ENCODE data around the gene ARHGEF10L.

ARHGEF10L gene

GRCh38 chr1:17521946-17522612 is 17.4 kb upstream of the ARHGEF10L start:
- DNase-seq, result no peak

DNA sequence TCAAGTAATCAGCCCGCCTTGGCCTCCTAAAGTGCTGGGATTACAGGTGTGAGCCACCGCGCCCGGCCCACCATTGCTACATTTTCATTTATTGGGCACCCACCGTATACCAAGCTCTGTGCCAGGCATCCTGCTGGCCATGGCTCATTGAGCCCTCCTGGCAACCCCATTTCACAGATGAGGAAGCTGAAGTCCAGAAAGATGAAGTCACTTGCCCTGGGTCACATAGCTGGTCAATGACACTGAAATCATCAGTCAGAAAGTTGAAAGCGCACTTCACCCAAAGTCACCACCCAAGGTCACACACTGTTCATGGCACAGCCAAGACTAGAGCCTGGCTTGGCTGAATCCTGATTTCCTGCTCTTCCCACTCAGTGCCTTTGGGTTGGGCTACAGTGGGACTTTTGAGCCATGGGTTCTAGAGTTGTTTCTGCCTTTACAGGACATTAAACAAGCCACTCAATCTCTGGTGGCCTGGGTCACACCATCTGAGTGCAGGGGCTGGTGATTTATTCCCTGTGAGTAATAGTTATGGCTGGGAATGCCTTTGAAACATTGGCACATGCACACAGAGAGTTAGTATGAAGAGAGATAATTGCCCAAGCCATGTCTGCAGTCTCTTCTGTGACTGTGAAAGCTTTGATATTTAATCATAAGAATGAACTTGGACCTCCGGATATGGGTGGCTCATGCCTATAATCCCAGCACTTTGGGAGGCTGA is 16.0 kb upstream of the ARHGEF10L start:
- no peak for DNase-seq

DNA sequence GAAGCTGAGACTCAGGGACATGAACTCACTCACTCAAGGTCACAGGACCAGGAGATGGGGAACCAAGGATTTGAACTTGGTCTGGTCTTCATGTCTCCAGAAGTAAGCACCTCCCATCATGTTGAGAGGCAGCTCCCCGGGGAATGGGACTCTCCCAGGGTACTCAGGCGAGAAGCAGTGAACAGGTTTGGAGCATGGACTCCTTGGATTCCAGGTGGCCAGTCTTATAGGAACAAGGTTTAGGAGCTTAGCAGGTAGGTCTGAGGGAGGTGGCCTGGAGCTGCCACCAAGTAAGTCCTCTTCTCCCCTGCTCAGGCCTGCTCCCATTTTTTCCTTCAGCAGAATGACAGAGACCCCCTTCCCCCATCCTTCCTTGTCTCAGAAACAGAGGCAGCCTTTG is 14.9 kb upstream of the ARHGEF10L start:
- DNase-seq, result no peak

- DNase-seq, result no peak
Observed at GRCh38 chr1:17525996-17526686, 13.4 kb upstream of the ARHGEF10L start.

GRCh38 chr1:17527036-17527914 is 12.2 kb upstream of the ARHGEF10L start:
- no peak for DNase-seq

DNA sequence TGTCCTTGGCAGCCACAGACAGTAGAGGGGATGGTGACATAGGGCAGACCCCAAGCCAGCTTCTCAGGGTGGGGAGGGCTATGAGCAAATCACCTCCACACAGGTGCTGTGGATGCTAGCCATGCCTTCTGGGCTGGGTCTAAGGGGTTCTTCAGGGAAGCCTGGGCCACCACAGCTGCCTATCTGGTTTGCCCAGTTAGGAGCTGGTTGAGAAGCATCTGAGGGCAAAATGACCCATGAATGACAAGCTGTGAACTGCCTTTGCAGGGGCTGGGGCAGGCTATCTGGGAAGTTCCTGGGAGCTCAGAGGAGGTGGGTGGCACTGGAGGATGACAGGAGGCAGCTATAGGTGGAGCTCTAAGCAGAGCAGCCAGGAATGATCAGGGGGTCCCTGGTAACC is 10.1 kb upstream of the ARHGEF10L start:
- no peak for DNase-seq

- DNase-seq, result no peak
Observed at GRCh38 chr1:17531343-17531681, 8.2 kb upstream of the ARHGEF10L start.

DNA sequence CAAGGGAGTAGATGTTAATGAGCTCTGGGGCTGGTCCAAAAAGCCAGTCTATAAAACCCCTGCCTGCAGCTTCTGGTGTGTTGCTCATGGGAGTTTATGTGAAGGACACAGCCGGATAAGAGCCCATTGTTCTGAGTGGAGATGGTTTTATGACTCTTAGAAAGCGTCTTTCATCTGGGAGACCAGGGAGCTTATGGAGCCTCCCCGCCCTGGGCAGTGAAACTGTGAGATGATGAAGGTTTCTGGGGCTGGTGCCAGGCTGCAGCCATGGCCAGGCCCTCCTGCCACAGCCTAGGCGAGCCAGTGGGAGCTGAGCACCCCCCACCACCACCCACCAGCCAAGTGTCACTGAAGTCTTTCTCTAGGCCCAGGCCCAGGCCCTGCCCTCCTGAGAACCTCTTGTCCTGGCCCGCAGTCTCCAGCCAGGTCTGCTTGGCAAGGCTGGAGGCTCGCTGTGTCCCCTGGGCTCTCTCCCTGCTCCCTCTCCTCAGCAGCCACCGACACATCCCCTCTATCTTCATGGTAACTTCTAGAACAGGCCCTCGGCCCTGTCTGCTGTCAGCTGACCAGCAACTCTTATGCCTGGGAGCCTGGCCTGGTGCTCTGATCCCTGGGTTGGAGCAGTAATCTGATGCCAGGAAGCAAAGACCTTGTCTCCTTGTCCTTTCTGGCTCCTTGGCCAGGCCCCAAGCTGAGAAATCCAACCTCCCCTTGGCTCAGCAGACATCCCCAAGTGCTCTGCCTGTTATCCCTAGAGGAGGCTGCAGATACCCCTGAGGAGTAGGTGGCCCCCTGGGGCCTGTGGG is 7.6 kb upstream of the ARHGEF10L start:
- DNase-seq, result no peak

DNA sequence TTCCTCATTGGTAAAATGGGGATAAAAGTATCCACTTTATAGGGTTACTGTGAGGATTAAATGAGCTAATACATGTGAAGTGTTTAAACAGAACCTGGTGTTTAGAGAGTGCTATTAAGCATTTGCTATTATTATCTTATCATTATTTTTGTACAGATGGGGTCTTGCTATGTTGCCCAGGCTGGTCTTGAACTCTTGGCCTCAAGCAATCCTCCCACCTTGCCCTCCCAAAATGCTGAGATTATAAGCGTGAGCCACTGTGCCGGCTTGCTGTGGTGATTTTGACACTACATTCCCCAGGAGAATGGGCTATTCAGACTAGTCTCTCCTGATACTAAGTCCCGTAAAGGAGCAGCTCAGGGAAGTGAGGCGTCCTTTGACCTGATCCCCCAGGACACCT is 6.3 kb upstream of the ARHGEF10L start:
- DNase-seq, result no peak

DNA sequence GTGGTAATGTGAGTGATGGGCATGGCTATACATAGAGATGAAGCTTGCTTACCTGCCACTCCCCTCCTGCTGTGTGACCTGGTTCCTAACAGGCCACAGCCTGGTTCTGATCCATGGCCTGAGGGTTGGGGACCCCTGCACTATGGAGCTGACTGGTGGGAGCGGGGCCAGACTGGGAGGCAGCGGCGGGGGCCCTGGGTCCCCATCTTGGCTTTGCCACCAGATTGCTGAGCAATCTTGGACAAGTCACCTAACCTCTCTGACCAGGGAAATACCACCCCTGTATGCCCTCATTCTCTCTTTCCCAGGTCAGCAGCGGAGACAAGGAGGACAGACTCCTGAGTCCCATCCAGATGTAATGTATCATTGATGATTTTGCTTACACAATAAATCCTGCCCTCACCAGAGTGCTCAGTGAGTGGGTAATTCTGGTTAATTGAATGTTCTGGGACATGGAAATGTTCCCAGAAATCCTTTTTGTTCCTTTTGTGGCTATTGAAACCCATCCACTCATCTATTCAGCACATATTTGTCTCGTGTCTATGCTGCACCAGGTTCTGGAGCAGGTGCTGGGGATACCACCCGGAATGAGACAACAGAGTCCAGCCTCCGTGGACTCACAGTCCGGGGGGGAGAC is 4.1 kb upstream of the ARHGEF10L start:
- DNase-seq, result no peak

DNA sequence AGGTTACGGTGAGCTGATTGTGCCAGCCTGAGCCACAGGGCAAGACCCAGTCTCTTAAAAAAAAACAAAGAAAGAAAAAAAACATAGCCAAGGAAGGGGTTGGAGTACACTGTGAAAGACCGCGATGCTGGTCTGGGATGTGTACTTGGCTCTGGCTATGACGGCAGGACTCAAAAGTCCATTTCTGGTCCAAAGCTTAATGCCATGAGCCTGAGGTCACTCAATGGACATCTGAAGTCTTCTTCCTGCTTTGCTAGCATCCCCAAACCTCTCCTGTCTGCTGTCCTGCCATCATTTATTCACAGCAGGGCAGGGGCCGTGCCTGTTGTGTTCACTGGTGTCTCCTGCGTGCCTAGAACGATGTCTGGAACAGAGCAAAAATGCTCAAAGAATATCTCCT is 1.5 kb upstream of the ARHGEF10L start:
- no peak for DNase-seq

DNA sequence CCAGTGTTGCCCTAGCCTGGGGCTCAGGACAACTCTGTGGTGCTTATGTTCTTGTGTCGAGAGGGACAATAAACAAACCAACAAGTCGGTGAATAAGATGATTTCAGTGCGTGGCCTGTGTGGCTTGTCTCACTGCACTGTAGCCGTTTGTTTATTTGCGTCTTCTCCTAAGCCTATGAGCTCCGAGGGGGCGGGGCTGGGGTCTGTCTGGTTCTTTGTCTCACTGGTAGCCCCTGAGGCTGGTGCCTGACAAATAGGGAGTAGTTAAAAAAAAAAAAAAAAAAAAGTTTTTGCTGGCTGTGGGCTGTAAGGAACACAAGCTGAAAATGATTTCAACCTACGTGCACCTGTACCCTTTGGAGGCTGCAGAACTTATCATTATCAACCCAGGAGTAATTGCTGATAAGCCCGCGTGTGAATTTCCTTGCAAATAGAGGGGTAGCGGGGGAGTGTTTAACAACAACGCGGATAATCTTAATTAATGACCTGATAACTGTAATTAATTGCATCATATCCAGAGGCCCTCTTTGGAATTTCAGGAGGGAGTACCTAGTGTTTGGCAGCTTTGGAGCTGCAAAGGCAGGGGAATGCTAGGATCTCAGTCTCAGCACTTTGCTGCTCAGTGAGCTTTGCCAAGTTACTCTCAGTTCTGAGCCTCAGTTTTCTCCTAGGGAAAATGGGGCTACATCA is 925 bp upstream of the ARHGEF10L start:
- no peak for DNase-seq

DNA sequence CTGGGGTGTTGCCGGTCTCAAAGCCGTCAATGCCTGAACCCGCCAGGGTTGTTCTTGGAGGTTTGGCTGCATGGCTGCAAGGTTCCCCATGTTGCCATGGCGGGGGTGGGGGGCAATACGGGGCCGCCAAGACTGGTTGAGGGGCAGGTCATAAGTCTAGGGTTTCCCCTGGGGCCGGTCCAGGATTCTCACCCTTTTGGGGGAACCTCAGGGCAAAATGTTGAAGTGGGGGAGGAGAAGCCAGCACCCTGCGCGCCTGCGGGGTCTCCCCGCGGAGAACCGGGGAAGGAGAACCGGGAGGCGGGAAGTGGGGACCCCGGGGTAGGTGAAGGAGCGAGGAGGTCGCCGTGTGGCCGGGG is 401 bp upstream of the ARHGEF10L start:
- no peak for DNase-seq

DNA sequence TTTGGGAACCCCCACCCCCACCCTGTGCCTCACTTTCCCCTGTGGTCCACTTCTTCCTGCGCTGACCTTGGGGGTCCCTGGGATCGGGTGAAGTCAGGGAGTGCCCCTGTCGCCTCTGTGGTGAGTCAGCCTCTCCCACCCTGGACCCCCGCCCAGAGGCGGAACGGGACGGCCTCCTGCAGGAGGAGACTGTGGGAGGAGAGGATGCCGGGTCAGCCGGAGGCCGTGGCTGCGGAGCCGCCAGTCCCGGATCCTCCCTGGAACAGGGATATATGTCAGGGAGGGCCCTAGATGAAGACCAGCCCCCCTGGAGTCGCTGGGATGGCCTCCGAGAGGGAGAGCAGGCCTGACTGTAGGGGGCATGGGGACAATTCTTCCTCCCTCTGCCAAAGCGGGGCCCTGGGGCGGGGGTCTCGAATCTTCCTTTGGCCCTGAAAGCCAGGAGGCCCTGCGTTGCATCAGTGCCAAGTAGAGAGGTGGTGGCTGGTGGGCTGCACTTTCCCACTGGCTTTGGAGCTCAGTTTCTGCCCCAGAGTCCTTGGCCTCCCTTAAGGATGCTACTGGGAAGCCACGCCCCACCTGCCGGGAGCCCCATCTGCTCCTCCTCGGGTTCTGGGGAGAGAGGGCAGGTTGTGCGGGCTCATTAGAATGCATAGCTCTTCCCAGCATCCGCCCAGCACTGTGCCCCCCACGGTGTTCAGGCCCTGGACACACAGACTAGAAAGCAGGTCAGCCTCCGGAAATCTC is 930 bp downstream of the ARHGEF10L start:
- DNase-seq, result no peak

- no peak for DNase-seq
Observed at GRCh38 chr1:17542645-17543044, 3.1 kb downstream of the ARHGEF10L start.

- no peak for DNase-seq
Observed at GRCh38 chr1:17544776-17545350, 5.4 kb downstream of the ARHGEF10L start.

DNA sequence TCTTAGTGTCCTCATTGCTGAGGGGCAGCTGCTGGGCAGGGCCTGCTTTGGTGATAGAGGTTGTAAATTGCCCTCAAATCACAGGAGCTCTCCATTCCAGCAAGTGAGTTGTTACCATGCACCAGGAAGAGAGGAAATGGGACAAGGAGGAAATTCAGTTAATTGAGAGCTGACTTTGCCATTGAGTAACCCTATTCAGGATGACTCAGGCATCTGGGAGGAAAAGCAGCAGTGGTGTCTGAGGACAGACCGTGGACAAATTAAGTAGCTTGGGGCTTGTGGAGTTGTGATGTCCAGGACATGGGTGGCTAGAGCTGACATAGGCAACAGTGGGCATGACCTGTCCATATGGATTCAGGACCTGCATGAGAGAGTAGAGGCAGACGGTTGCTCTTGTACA is 5.9 kb downstream of the ARHGEF10L start:
- no peak for DNase-seq

DNA sequence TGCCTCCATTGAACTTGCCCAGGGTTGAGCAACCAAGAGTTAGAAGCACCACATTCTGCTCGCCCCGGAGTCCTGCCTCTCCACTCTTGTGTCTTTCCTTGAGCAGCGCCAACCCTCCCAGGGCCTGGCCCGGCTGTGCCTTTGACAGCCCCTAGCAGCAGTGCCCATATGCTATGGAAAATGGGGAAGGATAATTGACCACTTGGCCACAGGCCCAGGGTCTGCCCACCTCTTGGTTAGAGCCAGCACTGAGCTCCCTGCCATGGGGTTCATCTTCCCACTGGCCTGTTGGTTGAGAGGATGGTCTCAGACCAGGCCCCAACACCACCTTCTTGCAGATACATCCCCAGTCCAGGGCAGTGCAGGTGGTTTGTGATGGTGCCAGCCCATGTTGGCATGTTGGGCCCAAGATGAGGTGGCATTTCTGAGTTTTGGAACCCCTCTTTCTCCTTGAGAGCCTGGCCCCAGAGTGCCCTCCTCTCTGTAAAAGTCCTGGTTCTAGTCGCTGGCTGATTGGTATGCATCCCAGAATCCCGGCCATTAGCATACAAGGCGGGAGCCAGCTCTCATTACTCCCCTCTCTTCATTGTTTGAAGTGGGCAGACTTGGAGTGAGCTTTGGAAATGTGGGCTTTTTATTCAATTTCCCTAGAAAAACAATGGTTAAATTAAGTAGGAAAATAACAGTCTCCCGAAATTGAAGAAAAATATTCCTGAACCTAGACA is 7.6 kb downstream of the ARHGEF10L start:
- DNase-seq, result no peak

DNA sequence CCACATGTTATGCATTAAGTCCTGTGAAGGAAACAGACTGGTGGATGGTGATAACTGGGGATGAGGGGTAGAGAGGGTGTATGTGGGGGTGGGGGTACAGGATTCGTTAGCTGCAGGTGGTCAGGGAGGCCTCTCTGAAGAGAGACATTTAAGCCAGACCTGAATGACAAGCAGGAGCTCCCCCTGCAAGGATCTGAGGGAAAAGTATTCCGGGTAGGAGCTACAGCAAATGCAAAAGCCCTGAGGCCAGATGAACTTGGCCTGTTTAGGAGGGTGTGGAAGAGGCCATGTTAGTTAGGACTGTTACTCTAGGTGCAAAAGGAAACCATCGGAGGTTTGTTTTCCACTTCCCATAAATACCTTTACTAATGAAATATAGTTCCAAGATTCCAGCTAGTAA is 9.9 kb downstream of the ARHGEF10L start:
- no peak for DNase-seq
